Stimulated activated CD4-positive, alpha-beta T cell treated with anti-CD3 and anti-CD28 coated beads, Interleukin-2, amount 100 ng/mL, for 24 hours (primary cell): Measurements from ENCODE around the gene RET.

ENCODE experiments used
- DNase-seq, 2 donors: peaks; one replicate each; pipeline ENCODE4 v3.0.0-alpha.2; 2020

Gene RET

GRCh38 chr10:43064331-43065075, 12.4 kb upstream of the RET start:
- DNase-seq = no peak

- no peak for DNase-seq
These were observed 11.6 kb upstream of the RET start for GRCh38 chr10:43065234-43065633.

- no peak for DNase-seq
These were observed 11.1 kb upstream of the RET start for GRCh38 chr10:43065761-43066160.

GRCh38 chr10:43066481-43066880, 10.4 kb upstream of the RET start:
- DNase-seq = no peak

GRCh38 chr10:43067391-43068135, 9.3 kb upstream of the RET start:
- DNase-seq = no peak

GRCh38 chr10:43068136-43068395, 8.8 kb upstream of the RET start:
- DNase-seq = no peak

GRCh38 chr10:43068471-43069210, 8.2 kb upstream of the RET start:
- DNase-seq = no peak

GRCh38 chr10:43069211-43069515, 7.7 kb upstream of the RET start:
- DNase-seq = no peak

GRCh38 chr10:43069579-43069978, 7.3 kb upstream of the RET start:
- no peak for DNase-seq

GRCh38 chr10:43070121-43071085, 6.5 kb upstream of the RET start:
- DNase-seq = no peak

GRCh38 chr10:43071865-43072650, 4.8 kb upstream of the RET start:
- DNase-seq = no peak

- DNase-seq = no peak
These were observed 3.7 kb upstream of the RET start for GRCh38 chr10:43073191-43073590.

GRCh38 chr10:43073721-43074120, 3.1 kb upstream of the RET start:
- no peak for DNase-seq

- DNase-seq = no peak
These were observed 2.5 kb upstream of the RET start for GRCh38 chr10:43074409-43074808.

- DNase-seq = no peak
These were observed 1.9 kb upstream of the RET start for GRCh38 chr10:43074827-43075611.

GRCh38 chr10:43075612-43076003, 1.3 kb upstream of the RET start:
- no peak for DNase-seq

GRCh38 chr10:43076311-43076875, 476 bp upstream of the RET start:
- DNase-seq = peak in 1 of 2 donors; percentile 24

GRCh38 chr10:43077421-43078171, 727 bp downstream of the RET start:
- DNase-seq = no peak

GRCh38 chr10:43078175-43078985, 1.5 kb downstream of the RET start:
- no peak for DNase-seq

- peak; percentile 19 to 50 for DNase-seq
These were observed 2.1 kb downstream of the RET start for GRCh38 chr10:43078986-43079273.
